ENCODE data around the gene PRDX6. TPM values are rescaled to one million over a fixed set of nuclear protein-coding genes. Genes with fewer than 3 reads are reported as not detected.

PRDX6 gene
- total RNA-seq, 3 donors from 2014 or later, result 250 to 691 (median 267) TPM

DNA sequence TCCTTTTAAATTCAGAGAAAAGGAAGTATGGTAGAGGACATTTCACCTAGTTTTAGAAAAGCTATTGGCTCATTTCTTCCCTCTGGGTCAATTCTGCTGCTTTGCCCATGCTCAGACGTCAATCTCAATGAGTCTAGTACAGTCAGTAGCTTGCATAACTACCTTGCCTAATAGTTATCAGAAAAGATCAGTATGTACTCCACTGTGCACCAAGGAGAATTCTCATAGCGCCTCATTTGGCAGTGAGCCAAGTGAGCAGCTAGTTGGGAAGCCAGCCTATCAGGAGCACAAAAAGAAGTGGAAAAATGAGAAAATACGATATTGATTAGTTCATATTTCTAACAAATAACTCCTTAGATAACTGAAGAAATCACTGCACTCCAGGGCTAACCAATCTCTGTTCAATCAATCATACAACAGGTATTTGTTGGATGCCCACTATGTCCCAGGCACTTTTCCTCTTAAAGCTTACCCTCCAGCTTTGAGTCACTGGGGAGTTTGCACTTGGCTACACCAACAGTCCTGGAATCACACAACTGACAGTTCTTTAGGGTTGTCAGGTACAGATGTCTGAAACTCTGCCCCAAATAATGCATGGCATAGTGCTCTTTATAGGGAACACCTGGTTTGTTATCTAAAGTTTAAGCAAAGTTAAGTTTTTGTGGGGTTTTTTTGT is 50.2 kb downstream of the PRDX6 start:
- no peak overlapping the region for H3K4me3 ChIP-seq
- no peak for DNase-seq (ENCODE audit: low spot score in 2 of 2)
- H3K27ac ChIP-seq, result no peak overlapping the region
- TF ChIP-seq CTCF (IDR thresholded peaks at IDR 0.05), result no peak
- no peak for TF ChIP-seq POLR2A (IDR thresholded peaks at IDR 0.05)
- no peak for TF ChIP-seq POLR2AphosphoS5 (IDR thresholded peaks at IDR 0.05)
- intact Hi-C loops (cut with DNase I; ENCODE audit: low total_unique reads), result no loop called here
- no peaks in the 10 kb centered on the region for H3K4me1 ChIP-seq
- no peaks in the 10 kb centered on the region for H3K27me3 ChIP-seq
- H3K36me3 ChIP-seq, result no peaks in the 10 kb centered on the region
- H3K9me3 ChIP-seq, result no peaks in the 10 kb centered on the region

- intact Hi-C loops (cut with DNase I; ENCODE audit: low total_unique reads), result no loop called here
- TF ChIP-seq POLR2A (IDR thresholded peaks at IDR 0.05) (no peak), CTCF (IDR thresholded peaks at IDR 0.05) (no peak), POLR2AphosphoS5 (IDR thresholded peaks at IDR 0.05) (no peak)
- H3K36me3 ChIP-seq, result no peaks in the 10 kb centered on the region
- no peak overlapping the region for H3K4me3 ChIP-seq
- no peaks in the 10 kb centered on the region for H3K27me3 ChIP-seq
- DNase-seq (ENCODE audit: low spot score in 2 of 2), result no peak
- no peaks in the 10 kb centered on the region for H3K4me1 ChIP-seq
- no peak overlapping the region for H3K27ac ChIP-seq
- no peaks in the 10 kb centered on the region for H3K9me3 ChIP-seq
Measured at GRCh38 chr1:173529106-173529505, 52.0 kb downstream of the PRDX6 start.

DNA sequence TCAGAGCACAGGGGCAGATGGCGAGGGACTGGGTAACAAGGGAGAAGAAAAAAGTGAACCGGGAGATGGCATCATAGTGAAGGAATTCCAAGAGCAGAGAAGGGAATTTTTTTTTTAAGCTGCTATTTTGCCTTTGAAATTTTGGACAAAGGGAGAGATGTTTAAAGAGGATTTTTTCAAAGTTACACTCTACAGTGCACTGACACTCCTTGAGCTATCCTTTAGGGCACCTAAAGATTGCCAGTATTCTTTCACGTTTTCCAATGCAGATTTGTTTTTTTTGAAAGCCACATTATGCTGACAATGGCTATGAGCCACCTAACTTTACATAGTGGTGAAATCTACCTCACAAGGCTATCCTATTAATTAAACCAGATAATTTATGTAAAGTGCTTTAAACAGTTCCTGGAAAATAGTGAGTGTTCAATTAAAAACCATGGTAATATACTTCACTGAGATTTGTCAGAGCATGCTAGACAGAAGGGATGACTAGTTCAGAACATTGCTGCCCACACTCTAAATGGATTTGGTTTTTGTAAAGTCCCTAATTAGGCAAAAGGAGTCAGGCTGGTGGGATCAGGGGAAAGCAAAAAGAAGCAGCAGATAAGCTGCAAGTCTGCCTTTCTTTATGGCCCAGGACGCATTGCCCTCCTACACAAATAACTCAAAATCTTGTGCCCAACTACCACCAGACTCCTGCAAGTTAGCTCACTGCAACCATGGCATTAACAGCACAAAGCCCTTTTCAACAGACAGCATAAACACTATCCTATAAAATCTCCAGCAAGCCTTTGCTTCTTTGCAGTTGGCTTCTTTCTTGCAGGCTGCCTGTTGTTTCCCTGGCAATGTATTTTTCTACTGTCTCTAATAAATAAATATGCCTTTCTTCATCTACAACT is 53.9 kb downstream of the PRDX6 start:
- Histone ChIP-seq H3K4me1 (no peaks in the 10 kb centered on the region), H3K27ac (no peak overlapping the region)
- TF ChIP-seq POLR2AphosphoS5 (IDR thresholded peaks at IDR 0.05) (no peak), CTCF (IDR thresholded peaks at IDR 0.05) (no peak), POLR2A (IDR thresholded peaks at IDR 0.05) (no peak)

DNA sequence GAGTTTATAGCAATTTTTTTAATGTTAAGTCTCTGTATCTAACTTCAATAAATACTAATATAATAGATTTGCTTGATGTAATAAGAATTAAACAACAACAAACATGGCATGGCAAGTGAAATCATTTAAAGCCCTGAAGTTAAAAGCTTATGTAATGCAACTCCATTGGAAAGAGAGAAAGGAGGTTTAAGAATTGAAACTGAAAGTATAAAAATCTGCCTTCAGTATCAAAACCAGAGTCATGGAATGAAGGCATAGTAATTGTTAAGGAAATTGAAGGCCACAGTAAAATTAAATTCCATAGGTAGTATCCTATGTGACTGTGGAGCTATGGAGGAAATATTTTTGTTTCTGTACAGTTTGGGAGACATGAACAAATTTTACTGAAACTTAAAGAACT is 55.1 kb downstream of the PRDX6 start:
- Histone ChIP-seq H3K27ac (no peak overlapping the region), H3K36me3 (no peaks in the 10 kb centered on the region), H3K4me3 (no peak overlapping the region), H3K27me3 (no peaks in the 10 kb centered on the region), H3K4me1 (no peaks in the 10 kb centered on the region), H3K9me3 (no peaks in the 10 kb centered on the region)
- intact Hi-C loops (cut with DNase I; ENCODE audit: low total_unique reads), result no loop called here
- no peak for TF ChIP-seq POLR2AphosphoS5 (IDR thresholded peaks at IDR 0.05)
- no peak for DNase-seq (ENCODE audit: low spot score in 2 of 2)

More for the DNA sequence above, 53.9 kb downstream of the PRDX6 start:
- Histone ChIP-seq H3K4me3 (no peak overlapping the region), H3K9me3 (no peaks in the 10 kb centered on the region), H3K36me3 (no peaks in the 10 kb centered on the region), H3K27me3 (no peaks in the 10 kb centered on the region)
- no peak for DNase-seq (ENCODE audit: low spot score in 2 of 2)
- intact Hi-C loops (cut with DNase I; ENCODE audit: low total_unique reads), result no loop called here

- Histone ChIP-seq H3K4me1 (no peaks in the 10 kb centered on the region), H3K27ac (no peak overlapping the region), H3K27me3 (no peaks in the 10 kb centered on the region), H3K4me3 (no peak overlapping the region), H3K9me3 (no peaks in the 10 kb centered on the region), H3K36me3 (no peaks in the 10 kb centered on the region)
- DNase-seq (ENCODE audit: low spot score in 2 of 2), result no peak
- TF ChIP-seq CTCF (IDR thresholded peaks at IDR 0.05), result no peak
- TF ChIP-seq POLR2A (IDR thresholded peaks at IDR 0.05), result no peak
- no peak for TF ChIP-seq POLR2AphosphoS5 (IDR thresholded peaks at IDR 0.05)
- intact Hi-C loops (cut with DNase I; ENCODE audit: low total_unique reads), result no loop called here
Measured at GRCh38 chr1:173536223-173536622, 59.1 kb downstream of the PRDX6 start.

Other genes starting within 250 kb of the PRDX6 start
- gene SLC9C2, start 125.7 kb downstream of the PRDX6 start, total RNA-seq, result not detected
- gene TEX50, start 158.0 kb downstream of the PRDX6 start, total RNA-seq, result not detected
- gene ANKRD45, start 192.5 kb downstream of the PRDX6 start, total RNA-seq, result under 1 TPM in 2 of 3 donors, not detected in 1; 0.29 to 0.33 TPM
- 10 to 100 TPM; 29.8 to 45.0 (median 41.4) TPM for gene KLHL20, start 237.6 kb downstream of the PRDX6 start, total RNA-seq